ENCODE measurements around the gene GRIK4. TPM values are rescaled to one million over a fixed set of nuclear protein-coding genes. Genes with fewer than 3 reads are reported as not detected.

Gene GRIK4
- total RNA-seq, 4 donors from 2014 or later: 0.09 TPM; not detected in 3

DNA sequence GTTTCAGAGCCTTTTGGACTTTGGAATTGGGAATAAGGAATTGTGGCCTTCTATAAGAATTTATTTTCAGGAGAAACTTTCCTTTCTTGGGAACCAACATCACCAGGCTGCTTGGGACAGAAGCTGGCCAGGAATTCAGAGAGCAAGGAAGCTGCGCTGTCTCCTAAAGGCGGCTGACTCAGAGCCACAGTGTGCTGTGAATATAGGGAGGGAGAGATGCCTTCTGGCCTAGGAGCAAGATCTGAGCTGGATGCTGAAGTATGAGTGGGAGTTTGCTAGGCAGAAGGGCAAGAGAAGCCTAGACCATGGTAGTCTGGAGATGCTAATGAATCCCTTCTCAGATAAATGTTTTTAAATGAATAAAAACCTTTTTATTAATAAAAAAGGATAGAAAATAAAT lies 298.7 kb downstream of the GRIK4 start:
- TF ChIP-seq, protein P1, sequence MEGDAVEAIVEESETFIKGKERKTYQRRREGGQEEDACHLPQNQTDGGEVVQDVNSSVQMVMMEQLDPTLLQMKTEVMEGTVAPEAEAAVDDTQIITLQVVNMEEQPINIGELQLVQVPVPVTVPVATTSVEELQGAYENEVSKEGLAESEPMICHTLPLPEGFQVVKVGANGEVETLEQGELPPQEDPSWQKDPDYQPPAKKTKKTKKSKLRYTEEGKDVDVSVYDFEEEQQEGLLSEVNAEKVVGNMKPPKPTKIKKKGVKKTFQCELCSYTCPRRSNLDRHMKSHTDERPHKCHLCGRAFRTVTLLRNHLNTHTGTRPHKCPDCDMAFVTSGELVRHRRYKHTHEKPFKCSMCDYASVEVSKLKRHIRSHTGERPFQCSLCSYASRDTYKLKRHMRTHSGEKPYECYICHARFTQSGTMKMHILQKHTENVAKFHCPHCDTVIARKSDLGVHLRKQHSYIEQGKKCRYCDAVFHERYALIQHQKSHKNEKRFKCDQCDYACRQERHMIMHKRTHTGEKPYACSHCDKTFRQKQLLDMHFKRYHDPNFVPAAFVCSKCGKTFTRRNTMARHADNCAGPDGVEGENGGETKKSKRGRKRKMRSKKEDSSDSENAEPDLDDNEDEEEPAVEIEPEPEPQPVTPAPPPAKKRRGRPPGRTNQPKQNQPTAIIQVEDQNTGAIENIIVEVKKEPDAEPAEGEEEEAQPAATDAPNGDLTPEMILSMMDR (IDR thresholded peaks at IDR 0.05): no peak
- ATAC-seq (ENCODE audit: low FRiP score) (no peak), DNase-seq (ENCODE audit: low spot score) (no peak)

DNA sequence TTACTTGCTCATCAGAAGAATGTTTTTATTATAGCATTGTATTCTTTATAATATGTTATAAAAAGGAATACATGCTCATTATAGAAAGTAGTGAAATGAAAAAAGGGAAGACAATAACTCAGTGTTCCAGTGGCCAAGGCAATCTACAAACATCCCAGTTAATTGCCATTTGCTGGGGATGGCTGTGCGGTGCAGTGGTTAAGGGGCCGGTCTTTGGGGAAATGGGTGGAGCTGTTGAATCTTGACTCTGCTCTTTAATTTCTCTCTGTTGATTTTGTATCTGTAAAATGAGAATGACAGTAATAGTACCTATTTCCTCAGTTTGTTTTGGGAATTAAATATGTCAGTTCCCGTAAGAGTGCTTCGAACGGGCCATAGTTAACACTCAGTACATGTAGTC lies 299.7 kb downstream of the GRIK4 start:
- ATAC-seq (ENCODE audit: low FRiP score): no peak
- TF ChIP-seq, protein P1 (IDR thresholded peaks at IDR 0.05): no peak

DNA sequence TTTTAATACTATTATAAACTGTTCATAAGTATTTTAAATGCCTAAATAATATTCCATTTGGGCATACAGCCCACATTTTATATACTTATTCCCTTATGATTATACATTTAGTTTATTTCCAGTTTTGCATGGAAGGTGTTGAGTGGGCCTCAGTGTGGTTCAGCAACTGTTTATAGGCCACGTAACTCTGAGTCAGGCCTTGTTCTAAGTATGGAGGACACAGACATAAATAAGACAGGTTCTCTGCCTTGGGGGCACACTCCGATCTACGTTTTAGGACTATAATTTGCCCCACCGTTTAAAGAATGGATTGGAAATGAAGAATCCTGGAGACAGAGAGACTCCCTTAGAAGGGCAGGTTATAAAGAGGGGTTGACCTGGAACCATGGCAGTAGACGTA lies 300.2 kb downstream of the GRIK4 start:
- TF ChIP-seq, protein P1 (IDR thresholded peaks at IDR 0.05): no peak
- DNase-seq (ENCODE audit: low spot score) (no peak), ATAC-seq (ENCODE audit: low FRiP score) (no peak)

More for the DNA sequence above, 299.7 kb downstream of the GRIK4 start:
- DNase-seq (ENCODE audit: low spot score): no peak

DNA sequence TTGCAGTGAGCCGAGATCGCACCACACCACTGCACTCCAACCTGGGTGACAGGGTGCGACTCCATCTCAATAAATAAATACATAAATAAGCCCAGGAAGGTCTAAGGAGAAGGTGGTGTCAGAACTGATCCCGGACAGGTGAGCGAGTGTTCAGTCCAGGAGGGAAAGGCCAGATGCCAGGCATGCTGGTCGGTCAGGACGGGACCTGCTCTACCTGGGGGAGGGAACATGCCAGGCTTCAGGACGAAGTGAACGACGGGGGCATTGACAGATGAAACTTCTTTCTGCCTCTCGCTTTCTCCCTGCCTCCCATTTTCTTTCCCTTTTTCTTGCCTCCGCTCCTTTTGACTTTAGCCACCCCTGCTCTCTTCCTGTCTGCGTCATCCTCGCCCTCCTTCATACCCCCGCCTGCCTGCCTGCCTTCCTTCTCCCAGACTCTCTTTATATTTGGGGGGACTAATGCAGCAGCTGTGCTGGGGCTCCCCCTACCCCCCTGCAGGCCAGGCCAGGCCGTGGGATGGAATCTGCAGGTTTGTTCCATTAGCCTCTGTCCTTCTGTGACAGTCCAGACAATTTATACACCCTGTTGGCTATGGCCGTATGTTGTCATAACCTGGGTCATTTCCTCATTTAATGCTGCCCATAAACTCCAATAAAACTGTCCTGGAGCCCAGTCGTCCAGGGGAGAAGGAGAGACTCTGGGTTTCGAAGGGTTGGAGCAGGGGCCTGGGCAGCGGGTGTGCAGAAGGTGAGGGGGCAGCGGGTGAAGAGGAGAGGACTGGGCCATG lies 303.2 kb downstream of the GRIK4 start:
- ATAC-seq (ENCODE audit: low FRiP score): no peak
- DNase-seq (ENCODE audit: low spot score): no peak
- TF ChIP-seq, protein P1 (IDR thresholded peaks at IDR 0.05): no peak

DNA sequence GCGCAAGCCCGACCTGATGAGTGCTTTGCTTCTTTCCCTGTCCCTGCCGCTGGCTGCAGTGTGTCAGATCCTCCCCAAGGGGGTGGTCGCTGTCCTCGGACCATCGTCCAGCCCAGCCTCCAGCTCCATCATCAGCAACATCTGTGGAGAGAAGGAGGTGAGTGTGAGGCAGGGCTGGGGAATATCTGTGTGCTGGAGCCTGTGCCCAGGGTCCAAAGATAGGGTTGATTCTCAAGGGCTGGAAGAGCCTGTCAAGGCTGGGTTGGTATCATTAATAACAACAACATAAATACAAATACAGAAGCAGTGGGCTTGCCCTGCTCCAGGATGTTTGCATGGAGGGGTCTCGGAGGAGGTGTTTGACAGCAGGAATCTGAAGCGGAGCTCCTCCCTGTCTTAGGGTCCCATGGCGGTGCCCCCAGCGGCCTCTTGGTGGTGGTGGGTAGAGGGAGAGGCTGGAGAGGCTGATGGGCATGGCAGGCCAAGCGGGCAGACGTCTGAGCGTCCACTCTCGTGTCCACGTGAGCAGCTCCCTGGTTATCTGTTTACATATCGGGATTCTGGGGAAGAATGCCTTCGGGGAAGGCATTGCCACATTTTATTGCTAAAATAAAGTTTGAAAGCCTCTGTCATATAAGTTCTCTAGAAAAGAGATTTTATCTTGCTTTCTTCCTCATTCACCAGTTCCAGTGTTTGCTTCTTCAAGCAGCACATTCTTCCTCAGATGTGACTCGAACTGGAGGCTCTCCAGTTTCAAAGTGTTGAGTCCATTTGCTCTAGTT lies 304.0 kb downstream of the GRIK4 start:
- ATAC-seq (ENCODE audit: low FRiP score) (no peak), DNase-seq (ENCODE audit: low spot score) (no peak)
- TF ChIP-seq, protein P1 (IDR thresholded peaks at IDR 0.05): no peak

DNA sequence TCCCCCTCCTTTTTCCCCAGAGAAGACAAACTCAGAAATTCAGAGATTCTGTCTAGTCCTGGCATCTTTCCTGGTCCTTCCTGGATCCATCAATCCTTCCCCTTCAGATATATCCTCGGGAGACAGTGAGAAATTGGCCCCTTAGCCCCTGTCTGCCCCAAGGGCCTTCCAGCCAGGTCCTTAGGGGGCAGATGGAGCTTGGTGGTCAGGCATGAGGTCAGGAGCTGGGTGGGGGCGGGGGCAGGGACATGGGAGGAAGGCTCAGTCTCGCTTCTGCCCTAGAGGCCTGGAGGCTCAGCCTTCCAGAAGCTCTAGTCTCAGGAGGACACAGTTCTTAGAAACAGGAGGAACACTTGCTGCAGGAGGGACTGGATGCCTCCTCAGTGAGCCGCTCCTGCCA lies 304.6 kb downstream of the GRIK4 start:
- TF ChIP-seq, protein P1 (IDR thresholded peaks at IDR 0.05): no peak
- no peak for DNase-seq (ENCODE audit: low spot score)
- no peak for ATAC-seq (ENCODE audit: low FRiP score)

Data from omental fat pad (tissue), 4 donors.